ENCODE data around the gene RAPGEF2. TPM values are rescaled to one million over a fixed set of nuclear protein-coding genes. Genes with fewer than 3 reads are reported as not detected.
A peak's percentile ranks its signal among the peaks of the same experiment; 100 is the strongest.

Gene RAPGEF2
- total and polyA plus RNA-seq, 9 of the 15 experiments (the other 6 are each of a cell fraction or from before 2014, with no cell fraction given), result 3.1 to 32.6 (median 23.1) TPM

GRCh38 chr4:159062381-159062780 lies 40.5 kb upstream of the RAPGEF2 start (continued):
- no peak for TF ChIP-seq COPS2 (conservative IDR thresholded peaks at IDR 0.05)
- no peak for TF ChIP-seq CHCHD3 (CRISPR knock-in tag; IDR thresholded peaks at IDR 0.05)
- no peak for TF ChIP-seq TGIF2 (CRISPR knock-in tag; IDR thresholded peaks at IDR 0.05)
- no peak for TF ChIP-seq SRF (CRISPR knock-in tag; IDR thresholded peaks at IDR 0.05)

- intact Hi-C loops (cut with micrococcal nuclease) (no loop called here), in situ Hi-C loops (cut with MboI) (no loop called here)
- ATAC-seq, result no peak
- Histone ChIP-seq H3K9ac (ENCODE audit: insufficient read depth in 1 of 2, low read depth in 2 of 2, low read length in 2 of 2) (no peak overlapping the region), H3K9me3 (replicated peaks; ENCODE audit: control insufficient read depth, insufficient read depth, low read depth, low read length) (no peaks in the 10 kb centered on the region), H3K36me3 (ENCODE audit: control insufficient read depth, insufficient read depth, low read length) (no peaks in the 10 kb centered on the region), H3K79me2 (ENCODE audit: control insufficient read depth, insufficient read depth, low read length) (no peaks in the 10 kb centered on the region), H3K4me2 (ENCODE audit: insufficient read depth, low read length) (no peak overlapping the region), H3K27me3 (ENCODE audit: control insufficient read depth in 2 of 2, insufficient read depth in 2 of 2, low read length in 2 of 2) (no peaks in the 10 kb centered on the region), H3K4me3 (no peak overlapping the region), H3K4me1 (replicated peaks in 1 of 2; ENCODE audit: control insufficient read depth in 2 of 2, insufficient read depth in 2 of 2, low read length in 2 of 2) (no peaks in the 10 kb centered on the region), H4K20me1 (replicated peaks; ENCODE audit: control insufficient read depth, insufficient read depth, low read length) (no peaks in the 10 kb centered on the region), H3K9me1 (ENCODE audit: control insufficient read depth, insufficient read depth, low read length) (no peaks in the 10 kb centered on the region), H2AFZ (ENCODE audit: low read depth, low read length) (no peak overlapping the region), H3K27ac (ENCODE audit: extremely low read depth, low read depth, low read length) (no peak overlapping the region)
- ChIA-PET POLR2A (no interaction called here), CTCF (ENCODE audit: low intra/inter-chr PET ratio) (no interaction called here)
- BruUV-seq (replicated peaks), result no TSS peak
- WGBS (ENCODE audit: insufficient coverage, low coverage, missing lambda C conversion rate), result 79% methylated on average over 3 of the region's 3 CpGs
- FAIRE-seq, result no peak
- no peak for DNase-seq (ENCODE audit: extremely low read depth in 1 of 4, low spot score in 3 of 4)
- no peak for TF ChIP-seq ZNF133 (CRISPR knock-in tag; IDR thresholded peaks at IDR 0.05)
- no peak for TF ChIP-seq POLR2AphosphoS5 (IDR thresholded peaks at IDR 0.05; ENCODE audit: control insufficient read depth, insufficient read depth, low read depth, low read length)
- TF ChIP-seq KLF6 (CRISPR knock-in tag; IDR thresholded peaks at IDR 0.05; ENCODE audit: borderline replicate concordance), result no peak
- TF ChIP-seq AFF1 (IDR thresholded peaks at IDR 0.05; ENCODE audit: low read depth in 1 of 2, partially characterized antibody in 2 of 2), result no peak
- TF ChIP-seq XRCC4 (IDR thresholded peaks at IDR 0.05; ENCODE audit: extremely low read depth, insufficient read depth, insufficient read length), result no peak
- peak; percentile 86 for TF ChIP-seq RFX1 (IDR thresholded peaks at IDR 0.05)
- TF ChIP-seq ELK1 (CRISPR knock-in tag; IDR thresholded peaks at IDR 0.05), result no peak
- no peak for TF ChIP-seq KAT2B (IDR thresholded peaks at IDR 0.05; ENCODE audit: low read depth, low read length)
- TF ChIP-seq MLLT1 (IDR thresholded peaks at IDR 0.05), result no peak
- TF ChIP-seq RNF2 (IDR thresholded peaks at IDR 0.05), result no peak
- no peak for TF ChIP-seq SMARCE1 (IDR thresholded peaks at IDR 0.05)
- TF ChIP-seq BRD4 (IDR thresholded peaks at IDR 0.05), result no peak
These were observed 37.2 kb upstream of the RAPGEF2 start for GRCh38 chr4:159065513-159066240.
